NCI-H1417 treated with DMSO at 0.1 percent for 48 hours (cell line): Measurements from ENCODE around the gene ASS1.
A peak's percentile ranks its signal among the peaks of the same experiment; 100 is the strongest.
"Not testable (repeated sequence)": the region's sequence is repeated elsewhere in the genome, so short reads cannot be mapped to it uniquely, and the experiment has no call there.

Experiments used
- DNase-seq: peaks from one replicate; lab custom pipeline; 2025; lab: John Stamatoyannopoulos, UW

ASS1 gene

GRCh38 chr9:130434656-130435055 is 10.1 kb upstream of the ASS1 start:
- not testable (repeated sequence) for DNase-seq

- no peak for DNase-seq
Measured at GRCh38 chr9:130437011-130437789, 7.6 kb upstream of the ASS1 start.

DNA sequence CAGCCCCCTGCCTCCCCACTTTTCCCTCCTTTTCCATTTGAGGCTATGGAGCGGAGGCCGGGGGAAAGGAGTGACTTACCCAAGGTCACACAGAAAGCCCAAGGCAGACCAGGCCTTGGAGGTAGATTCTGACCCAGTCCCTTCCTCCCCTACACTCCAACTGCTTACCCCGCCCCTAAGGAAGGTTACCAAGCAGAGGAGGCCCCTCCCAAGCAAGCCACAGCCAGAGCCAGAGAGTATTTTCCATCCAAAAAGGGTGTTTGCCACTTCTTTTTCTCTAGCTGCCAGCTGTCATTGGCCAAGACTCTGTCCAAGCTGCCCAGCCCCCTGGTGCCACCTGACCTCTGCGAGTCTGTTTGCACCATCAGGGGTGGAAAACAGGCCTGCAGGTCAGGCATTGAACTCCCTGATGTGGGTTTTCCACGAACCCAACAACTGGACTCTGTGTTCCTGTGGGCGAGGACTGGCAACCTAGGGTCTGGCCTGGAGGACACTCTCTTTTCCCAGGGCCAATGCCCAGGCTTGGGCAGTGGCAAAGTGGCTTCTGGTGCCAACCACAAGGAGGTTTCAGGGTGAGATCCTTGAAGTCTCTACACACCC is 6.3 kb upstream of the ASS1 start:
- DNase-seq = no peak

DNA sequence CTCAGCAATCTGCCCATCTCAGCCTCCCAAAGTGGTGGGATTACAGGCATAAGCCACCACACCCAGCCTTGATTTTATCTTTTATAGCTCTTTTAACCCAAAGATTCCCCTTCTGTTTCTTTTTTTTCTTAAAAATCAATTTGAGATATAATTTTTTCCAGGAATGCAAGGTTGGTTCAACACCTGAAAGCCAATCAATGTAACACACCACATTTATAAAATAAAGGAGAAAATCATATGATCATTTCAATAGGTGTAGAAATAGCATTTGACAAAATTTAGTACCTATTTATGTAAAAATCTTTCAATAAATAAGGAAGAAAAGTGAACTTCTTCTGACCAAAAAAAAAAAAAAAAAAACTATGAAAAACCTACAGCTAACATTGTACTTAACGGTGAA is 3.7 kb upstream of the ASS1 start:
- no peak for DNase-seq

- no peak for DNase-seq
Measured at GRCh38 chr9:130442746-130443455, 1.9 kb upstream of the ASS1 start.

DNA sequence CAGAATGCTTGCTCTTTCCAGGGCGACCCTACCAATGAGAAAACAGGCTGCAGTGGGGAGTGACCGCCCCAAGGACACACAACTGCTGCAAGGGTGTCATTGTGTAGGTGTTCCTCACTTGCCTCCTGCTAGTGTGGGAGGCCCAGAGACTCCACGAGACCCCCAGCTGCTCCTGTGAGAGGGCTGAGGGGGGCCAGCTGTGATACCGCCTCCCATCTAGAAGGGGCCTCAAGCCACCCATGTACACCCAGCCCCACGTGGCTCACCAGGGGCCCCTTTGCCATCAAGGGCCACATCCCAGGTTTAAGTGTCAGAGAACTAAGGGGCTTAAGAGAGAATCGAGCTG is 1.3 kb upstream of the ASS1 start:
- DNase-seq = no peak

GRCh38 chr9:130443840-130444492 is 795 bp upstream of the ASS1 start:
- DNase-seq = no peak

DNA sequence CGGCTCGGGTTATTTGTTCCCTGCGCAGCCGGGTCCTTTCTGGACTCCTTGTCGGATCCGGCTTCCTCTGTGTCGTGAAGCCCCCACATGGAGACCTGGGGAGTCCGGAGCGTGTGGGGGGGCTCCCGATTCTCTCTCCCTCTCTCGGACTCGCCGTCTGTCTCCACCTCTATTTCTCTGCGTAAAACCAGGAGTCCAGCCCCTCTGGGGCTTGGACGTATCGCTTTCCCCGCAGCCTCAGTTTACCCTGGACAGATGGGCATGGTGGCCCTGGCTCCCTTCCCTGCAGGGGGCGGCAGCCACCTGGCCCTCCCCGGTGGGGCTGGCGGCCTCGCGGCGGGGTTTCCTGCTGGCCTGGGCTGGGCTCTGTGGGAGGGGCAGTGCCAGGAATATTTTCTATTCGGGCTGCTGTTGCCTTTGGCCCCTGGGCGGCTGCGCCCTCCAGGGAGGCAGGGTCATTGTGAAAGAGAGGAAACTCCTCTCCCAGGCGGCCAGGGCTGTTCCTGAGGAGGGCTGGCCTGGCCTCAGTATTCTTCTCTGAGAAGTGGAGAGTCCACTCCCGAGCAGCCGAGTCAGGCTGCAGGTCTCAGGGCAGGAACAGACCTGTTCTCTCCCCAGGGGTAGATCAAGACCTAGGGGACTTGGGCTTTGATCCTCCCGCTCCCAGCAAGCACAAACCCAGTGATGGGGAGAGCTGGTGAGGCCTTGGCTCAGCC is 665 bp downstream of the ASS1 start:
- DNase-seq = no peak

GRCh38 chr9:130446101-130446861 is 1.5 kb downstream of the ASS1 start:
- no peak for DNase-seq

- DNase-seq = no peak
Measured at GRCh38 chr9:130447193-130447816, 2.5 kb downstream of the ASS1 start.

- no peak for DNase-seq
Measured at GRCh38 chr9:130448035-130448624, 3.4 kb downstream of the ASS1 start.

- DNase-seq = no peak
Measured at GRCh38 chr9:130448771-130449603, 4.2 kb downstream of the ASS1 start.

GRCh38 chr9:130450344-130451003 is 5.7 kb downstream of the ASS1 start:
- DNase-seq = no peak

DNA sequence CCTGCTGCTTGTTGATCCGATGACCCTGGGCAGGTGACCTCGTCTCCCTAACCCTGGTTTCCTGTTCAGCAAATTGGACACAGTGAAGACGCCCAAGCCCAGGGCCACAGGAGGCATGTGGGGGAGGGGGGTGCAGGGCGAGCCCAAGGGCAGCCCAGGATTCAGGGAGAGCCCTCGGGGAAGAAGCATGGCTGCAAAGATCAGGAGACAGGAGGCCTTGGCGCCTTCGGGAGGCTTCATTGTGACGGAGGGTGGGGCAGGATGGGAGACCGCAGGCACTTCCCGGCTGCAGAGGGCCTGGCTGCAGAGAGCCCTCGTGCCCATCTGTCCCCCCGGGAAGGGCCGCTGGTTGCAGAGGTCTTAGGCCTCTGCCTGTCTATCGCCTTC is 6.2 kb downstream of the ASS1 start:
- DNase-seq = no peak

GRCh38 chr9:130451509-130452388 is 7.0 kb downstream of the ASS1 start:
- DNase-seq = peak; percentile 66

GRCh38 chr9:130452835-130453234 is 8.1 kb downstream of the ASS1 start:
- no peak for DNase-seq

DNA sequence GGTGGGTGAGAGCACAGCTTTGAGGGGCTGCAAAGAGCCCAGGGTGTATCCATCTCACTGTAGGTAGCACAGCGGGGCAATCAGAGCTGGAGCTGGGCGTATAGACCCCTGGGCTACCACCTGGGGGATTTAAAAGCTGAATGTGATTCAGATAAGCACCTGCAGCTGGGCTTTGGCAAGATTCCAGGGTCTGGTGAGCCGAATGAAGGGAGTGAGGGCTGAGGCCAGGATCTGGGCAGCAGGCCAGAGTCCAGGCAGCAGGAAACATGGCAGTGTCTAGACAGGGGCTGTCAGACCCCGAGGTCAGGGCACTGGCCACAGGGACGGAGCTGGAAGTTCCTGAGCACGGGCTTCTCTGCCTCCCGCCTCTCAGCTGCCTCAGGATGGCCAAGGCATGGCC is 8.7 kb downstream of the ASS1 start:
- peak; percentile 51 for DNase-seq
